PC-3 (cell line): ENCODE measurements around the gene CHPT1.

Source experiments
- CTCF ChIP-seq: fragments of 300-600 bp; sonication (generic); conservative IDR thresholded peaks from 2 replicates; pipeline ENCODE4 v1.5.1; 2017; ENCODE audit warnings: antibody characterized with exemption, low read depth, mild to moderate bottlenecking, low read length
- EZH2phosphoT487 ChIP-seq: fragments of 300-600 bp; sonication (generic); IDR thresholded peaks from 2 replicates; pipeline ENCODE4 v1.6.1; 2018; ENCODE audit warnings: mild to moderate bottlenecking, antibody characterized with exemption, low read length, borderline replicate concordance

GRCh38 chr12:101696251-101697196, 916 bp upstream of the CHPT1 start:
- no peak for TF ChIP-seq CTCF
- no peak for TF ChIP-seq EZH2phosphoT487
